Measurements from ENCODE around the gene RNF103.
"Not testable (repeated sequence)": the region's sequence is repeated elsewhere in the genome, so short reads cannot be mapped to it uniquely, and the experiment has no call there.

Gene RNF103, protein sequence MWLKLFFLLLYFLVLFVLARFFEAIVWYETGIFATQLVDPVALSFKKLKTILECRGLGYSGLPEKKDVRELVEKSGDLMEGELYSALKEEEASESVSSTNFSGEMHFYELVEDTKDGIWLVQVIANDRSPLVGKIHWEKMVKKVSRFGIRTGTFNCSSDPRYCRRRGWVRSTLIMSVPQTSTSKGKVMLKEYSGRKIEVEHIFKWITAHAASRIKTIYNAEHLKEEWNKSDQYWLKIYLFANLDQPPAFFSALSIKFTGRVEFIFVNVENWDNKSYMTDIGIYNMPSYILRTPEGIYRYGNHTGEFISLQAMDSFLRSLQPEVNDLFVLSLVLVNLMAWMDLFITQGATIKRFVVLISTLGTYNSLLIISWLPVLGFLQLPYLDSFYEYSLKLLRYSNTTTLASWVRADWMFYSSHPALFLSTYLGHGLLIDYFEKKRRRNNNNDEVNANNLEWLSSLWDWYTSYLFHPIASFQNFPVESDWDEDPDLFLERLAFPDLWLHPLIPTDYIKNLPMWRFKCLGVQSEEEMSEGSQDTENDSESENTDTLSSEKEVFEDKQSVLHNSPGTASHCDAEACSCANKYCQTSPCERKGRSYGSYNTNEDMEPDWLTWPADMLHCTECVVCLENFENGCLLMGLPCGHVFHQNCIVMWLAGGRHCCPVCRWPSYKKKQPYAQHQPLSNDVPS

DNA sequence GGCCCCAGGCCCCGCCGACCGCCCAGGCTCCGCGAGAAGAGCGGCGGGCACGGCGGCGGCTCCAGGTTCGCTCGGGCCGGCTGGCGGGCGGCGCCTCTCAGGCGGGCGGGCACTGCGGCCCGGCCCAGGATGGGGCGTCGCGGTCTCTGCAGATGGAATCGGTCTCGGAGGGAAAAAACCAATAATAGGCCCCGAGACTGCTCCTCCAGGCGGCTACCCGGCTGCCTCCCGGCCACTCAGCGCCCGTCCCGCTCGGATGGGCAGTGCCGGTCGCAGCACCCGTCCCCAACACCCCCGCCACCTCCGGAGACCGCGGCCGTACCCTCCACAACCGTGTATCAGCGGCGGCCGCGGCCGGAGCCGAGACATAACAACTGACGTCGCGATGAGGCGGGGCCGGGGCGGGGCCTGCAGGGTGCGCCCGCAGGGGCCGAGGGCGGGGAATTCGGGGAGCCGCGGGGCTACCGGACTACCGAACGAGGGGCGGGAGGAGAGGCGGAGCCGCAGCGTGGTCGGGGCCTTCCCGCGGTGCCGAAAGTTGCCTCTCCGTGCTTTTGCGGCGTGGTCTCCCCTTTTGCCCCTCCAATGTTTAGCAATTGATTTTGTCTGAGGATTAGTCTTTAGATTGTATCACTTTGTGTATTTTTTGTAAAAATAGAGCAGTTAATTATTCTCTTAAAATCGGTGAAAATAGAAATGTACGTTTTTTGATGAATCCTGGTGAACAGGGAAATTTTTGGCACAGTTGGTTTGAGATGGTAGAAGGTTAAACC is at the start of gene RNF103:
TSS of gene RNF103 (minus strand) at position 372 of the 773 bp plus-strand sequence. CDS start 979 bp downstream, outside the sequence.
- no peak for FAIRE-seq

DNA sequence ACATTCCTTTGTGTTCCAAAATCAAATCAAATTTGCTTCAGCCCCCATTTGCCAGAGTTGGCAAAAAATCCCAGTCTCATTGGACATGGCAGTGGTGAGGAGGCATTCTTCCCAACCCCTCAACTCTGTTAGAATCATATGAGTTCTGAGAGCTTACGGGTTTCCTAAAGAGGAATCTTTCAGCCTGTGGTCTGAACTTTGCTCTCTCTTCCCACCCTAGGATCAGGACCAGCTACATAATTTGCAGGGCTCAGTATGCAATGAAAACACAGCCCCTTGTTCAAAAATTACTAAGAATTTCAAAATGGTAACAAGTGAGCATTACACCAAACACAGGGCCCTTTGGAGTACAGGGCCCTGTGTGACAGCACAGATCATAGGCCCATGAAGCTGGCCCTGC is 49.3 kb upstream of the RNF103 start:
- DNase-seq (ENCODE audit: low spot score) = no peak
- FAIRE-seq = no peak

More for the DNA sequence above, at the start of gene RNF103:
- DNase-seq (ENCODE audit: low spot score) = peak; percentile 72

DNA sequence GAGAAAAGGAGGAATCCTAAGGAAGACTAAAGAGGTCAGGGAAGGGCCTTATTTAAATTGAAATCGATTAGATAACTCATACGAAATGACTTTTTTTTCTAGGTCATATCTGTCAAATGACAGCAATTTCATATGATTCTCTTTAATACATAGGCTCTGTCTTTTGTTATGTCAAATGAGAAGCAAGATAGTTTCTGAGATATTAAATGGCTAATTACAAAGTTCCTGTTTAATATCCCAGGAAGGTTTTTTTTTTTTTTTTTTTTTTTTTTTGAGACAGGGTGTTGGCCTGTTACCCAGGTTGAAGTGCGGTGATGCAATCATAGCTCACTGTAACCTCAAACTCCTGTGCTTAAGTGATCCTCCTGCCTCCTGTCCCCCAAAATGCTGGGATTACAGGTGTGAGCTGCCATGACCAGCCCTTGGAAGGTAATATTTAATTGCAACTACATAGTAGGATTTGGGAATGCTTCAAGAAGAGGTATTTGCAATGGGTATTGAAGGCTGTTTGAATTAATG is 48.4 kb upstream of the RNF103 start:
- DNase-seq (ENCODE audit: low spot score) = no peak
- FAIRE-seq = no peak

DNA sequence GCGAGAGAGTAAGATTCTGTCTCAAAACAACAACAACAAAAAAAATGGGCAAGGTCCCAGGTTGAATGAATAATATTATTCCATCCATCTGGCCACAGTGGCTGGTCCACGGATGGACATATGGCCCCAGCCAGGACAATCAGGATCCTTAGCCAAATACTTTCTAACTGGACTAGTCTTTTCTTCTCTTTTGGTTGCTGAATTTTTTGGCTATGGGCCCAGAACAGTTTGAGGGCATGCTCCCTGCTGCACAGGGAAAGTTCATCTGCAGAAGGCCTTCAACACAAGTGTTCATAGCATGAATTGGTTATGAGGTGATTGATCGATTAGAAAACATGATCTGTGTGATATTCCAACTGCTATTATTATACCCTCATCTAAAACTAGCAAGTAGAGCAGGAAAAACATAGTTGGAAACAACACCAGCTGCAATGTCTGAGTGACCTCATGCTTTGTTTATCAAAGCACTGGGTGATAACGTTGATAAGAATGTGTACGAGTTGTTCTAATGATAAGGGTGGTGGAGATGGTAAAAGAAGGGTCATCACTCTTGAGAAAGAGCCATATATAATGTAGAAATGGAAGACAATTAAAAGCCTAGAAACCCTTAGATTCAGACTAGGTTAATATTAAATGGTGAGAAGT is 47.8 kb upstream of the RNF103 start:
- no peak for FAIRE-seq

DNA sequence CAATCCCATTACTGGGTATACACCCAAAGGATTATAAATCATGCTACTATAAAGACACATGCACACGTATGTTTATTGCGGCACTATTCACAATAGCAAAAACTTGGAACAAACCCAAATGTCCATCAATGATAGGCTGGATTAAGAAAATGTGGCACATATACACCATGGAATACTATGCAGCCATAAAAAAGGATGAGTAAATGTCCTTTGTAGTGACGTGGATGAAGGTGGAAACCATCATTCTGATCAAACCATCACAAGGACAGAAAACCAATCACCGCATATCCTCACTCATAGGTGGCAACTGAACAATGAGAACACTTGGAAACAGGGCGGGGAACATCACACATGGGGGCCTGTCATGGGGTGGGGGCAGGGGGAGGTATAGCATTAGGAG is 45.7 kb upstream of the RNF103 start:
- not testable (repeated sequence) for FAIRE-seq; DNase-seq (ENCODE audit: low spot score)

More for the DNA sequence above, 47.8 kb upstream of the RNF103 start:
- DNase-seq (ENCODE audit: low spot score) = no peak

DNA sequence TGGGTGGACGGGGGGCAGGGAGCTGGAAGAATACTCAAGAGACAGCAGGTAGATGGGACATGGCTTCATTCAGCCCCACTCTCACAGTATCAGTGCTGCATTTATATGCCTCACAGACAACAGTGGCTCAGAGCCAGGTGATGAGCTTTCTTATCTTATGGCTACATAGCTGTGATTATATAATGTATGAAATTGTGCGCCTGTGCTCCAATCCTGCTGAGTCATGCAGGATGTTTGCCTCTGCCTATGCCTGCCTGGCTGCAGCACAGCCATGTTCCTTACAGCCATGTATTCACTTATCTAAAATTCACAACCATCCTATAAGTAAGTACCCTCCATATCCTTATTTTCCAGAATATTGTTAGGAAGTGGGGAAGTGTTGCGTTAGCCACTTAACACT is 37.7 kb upstream of the RNF103 start:
- DNase-seq (ENCODE audit: low spot score) = no peak
- FAIRE-seq = no peak

DNA sequence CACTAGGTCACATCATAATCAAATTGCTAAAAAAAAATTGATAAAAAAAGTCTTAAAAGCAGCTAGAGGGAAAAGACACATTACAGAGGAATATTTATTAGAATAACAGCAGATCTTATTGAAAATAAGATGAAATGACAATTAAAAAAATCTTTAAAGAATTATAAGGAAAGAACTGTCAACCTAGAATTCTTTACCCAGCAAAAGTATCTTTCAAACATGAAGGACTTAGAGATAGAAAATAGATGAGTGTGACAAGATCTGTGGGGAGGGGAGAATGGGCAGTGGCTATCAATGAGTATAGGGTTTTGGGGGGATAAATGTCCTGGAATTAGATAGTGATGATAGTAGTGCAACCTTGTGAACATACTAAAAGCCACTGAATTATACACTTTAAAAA is 26.5 kb upstream of the RNF103 start:
- no peak for FAIRE-seq
- no peak for DNase-seq (ENCODE audit: low spot score)

DNA sequence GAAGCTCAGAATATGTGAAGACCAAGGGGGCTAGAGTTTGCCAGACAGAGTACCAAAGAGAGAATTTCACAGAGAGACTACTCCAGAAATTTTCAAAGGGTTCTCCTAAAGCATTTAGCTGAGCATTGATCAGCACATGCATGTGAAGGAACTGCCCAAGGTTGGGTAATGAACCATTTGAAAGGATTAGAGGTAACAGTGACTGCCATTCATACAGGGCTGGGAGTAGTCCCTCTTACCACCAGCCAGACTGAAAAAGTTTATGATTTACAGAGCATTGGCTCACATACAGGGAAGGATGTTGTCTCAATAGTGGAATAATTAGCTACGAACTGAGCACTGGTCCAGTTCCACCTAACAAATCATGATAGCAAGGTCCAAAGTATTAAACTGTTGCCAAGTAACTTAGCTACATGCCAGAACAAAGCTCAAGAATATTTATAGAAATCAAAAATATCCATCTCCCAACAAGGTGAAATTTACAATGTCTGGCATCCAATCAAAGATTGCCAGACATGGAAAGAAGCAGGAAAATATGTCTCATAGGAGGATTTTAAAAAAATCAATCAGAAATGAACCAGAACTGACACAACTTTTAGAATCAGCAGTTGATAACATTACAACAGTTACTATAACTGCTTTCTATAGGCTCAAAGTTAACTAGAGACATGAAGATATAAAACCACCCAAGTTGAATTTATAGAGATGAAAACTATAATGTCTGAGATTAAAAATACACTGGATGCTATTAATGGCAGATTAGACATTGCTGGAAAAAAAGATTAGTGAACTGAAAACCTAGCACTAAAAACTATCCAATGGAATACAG is 25.7 kb upstream of the RNF103 start:
- FAIRE-seq (no peak), DNase-seq (ENCODE audit: low spot score) (no peak)

DNA sequence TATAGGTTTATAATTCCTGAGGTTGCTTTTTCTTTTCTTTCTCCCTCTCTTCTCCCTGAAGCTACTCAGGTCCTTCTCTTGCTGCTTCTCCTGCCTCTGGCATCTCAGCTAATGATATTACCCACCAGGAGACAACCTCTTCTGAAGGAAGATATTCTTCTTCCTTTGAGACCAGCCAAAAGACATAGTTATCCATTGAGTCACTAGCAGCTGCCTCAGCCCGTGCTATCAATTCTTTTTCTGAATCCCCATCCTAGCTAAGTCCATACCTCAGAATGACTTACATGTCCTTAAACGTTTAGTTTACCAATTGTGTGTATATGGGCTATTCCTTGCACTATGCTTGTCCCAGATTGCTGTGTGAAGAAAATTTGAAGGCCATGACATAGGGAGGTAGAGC is 25.0 kb upstream of the RNF103 start:
- DNase-seq (ENCODE audit: low spot score) = no peak
- FAIRE-seq = no peak

DNA sequence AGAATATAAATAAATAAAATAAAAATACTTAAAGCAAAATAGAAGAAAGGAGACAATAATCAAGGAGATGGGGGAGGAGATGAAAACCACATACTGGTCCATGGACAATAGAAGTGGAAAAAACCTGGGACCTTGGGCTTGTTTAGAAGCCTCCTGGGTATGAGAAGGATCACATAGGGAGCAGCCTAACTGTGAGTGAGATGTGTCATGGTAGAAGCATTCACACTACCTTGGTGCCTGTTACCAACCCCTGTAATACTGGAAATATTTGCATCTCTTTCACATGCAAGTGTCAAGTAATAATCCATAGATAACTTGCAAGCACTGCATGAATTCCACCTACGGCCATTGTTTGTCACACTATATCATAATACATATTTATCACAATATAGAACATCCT is 23.2 kb upstream of the RNF103 start:
- DNase-seq (ENCODE audit: low spot score) (no peak), FAIRE-seq (no peak)

DNA sequence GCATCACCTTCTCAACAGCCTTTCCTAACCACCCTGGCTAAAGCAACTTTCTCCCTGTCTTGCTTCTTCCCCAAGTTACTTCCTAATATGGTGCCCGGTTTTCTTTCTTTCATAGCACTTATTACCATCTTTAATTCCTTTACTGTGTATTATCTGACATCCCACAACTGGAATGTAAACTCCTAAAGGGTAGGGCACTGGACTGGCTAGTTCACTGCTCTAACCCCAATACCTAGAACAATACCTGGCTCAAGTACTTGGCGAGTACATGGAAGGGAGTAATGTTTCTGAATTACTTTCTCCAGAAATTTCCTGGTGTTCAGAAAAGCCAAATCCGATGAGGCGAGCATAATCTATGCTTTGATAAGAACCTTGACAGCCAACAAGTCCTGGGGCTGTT is 22.7 kb upstream of the RNF103 start:
- FAIRE-seq = no peak
- no peak for DNase-seq (ENCODE audit: low spot score)

DNA sequence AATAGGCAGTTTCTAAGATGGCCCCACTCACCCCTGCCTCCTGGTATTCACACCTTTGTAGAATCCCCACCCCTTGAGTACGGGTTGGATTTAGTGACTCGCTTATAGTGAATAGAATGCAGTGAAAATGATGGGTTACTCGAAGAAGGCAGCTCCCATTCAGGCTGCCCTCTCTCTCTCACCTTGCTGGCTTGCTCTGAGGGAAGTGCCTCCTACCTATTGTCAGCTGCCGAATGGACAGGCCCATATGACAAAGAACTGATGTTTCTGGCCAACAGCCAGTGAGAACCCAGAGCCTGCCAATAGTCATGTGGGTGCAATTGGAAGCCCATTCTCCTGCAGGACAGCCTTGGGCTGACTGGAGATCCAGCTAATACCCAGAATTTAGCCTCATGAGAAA is 22.1 kb upstream of the RNF103 start:
- FAIRE-seq (no peak), DNase-seq (ENCODE audit: low spot score) (no peak)

DNA sequence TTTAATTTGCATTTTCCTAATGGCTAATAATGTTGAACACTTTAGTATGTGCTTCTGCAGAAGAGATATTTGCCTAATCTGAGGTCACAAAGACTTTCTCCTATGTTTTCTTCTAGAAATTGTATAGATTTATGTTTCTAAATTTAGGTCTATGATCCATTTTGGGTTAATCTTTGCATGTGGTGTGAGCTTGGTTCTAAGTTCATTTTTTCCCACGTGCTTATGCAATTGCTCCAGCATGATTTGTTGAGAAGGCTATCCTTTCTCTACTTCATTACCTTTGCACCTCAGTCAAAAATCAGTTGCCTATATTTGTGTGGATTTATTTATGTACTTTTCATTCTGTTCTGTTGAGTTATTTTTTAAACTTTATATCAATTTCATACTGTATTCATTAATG is 15.0 kb upstream of the RNF103 start:
- FAIRE-seq = no peak
- DNase-seq (ENCODE audit: low spot score) = no peak

DNA sequence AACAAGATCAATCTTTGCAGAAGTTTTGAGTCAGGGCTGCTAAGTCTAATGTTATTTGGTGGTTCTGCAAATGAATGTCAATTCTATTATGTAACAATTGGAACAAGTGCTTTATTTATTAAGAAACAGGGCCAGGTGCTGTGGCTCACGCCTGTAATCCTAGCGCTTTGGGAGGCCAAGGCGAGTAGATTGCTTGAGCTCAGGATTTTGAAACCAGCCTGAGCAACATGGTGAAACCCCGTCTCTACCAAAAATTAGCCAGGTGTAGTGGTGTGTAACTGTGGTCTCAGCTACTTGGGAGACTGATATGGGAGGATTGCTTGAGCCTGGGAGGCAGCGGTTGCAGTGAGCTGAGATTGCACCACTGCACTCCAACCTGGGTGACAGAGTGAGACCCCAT is 13.2 kb upstream of the RNF103 start:
- DNase-seq (ENCODE audit: low spot score) (no peak), FAIRE-seq (no peak)

DNA sequence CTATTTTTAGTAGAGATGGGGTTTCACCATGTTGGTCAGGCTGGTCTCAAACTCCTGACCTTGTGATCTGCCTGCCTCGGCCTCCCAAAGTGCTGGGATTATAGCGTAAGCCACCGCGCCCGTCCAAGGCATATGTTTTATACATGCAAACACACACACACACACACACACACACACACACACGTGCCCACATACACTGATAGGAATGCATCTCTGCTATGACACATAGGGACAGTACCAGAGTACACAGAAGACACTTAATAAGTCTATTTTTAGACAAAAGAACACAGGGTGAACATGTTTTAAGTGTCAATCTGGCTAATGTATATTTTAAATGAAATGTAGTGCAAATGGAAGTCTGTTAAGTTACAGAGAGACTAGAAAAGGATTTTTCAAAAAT is 10.7 kb upstream of the RNF103 start:
- FAIRE-seq (no peak), DNase-seq (ENCODE audit: low spot score) (no peak)

DNA sequence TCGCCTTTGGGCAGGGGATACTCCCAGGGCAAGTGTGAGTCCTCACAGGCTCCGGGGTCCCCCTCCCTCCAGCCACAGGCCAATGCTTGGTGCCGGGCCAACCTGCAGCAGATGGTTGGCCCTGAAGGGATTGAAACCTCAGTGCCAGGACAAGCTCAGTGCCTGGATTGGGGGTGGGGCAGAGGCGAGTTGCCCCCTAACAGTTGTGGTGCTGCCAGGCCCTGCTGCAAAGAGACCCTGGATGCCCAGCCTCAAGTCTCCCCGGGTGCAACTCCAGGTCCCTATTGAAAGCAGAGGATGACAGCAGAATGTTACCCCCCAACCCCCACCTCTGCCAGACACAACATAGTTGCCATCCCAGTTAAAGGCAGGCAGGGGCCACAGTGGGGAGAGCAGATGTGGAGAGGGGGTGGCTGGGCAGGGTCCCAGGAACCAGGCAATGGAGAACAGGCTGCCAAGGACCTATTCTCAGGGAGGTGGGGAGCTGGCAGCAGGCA is 9.5 kb upstream of the RNF103 start:
- FAIRE-seq (no peak), DNase-seq (ENCODE audit: low spot score) (no peak)

DNA sequence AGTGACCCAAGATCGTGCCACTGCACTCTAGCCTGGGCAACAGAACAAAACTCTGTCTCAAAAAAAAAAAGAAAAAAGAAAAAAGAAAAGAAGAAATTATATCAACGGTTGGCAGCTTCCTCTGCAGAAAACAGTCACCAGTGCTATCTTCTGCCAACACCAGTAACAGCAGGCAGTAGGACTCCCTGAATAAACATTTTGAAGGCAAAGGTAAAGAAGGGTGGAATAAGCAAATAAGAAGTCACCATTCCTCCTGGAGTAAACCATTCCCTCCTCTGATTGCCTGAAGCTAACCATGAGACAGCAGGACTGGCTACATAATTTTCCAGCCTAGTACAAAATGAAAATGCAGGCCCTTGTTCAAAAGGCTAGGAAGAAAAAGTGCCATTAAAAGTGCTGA is 9.0 kb upstream of the RNF103 start:
- FAIRE-seq = no peak
- DNase-seq (ENCODE audit: low spot score) = no peak

DNA sequence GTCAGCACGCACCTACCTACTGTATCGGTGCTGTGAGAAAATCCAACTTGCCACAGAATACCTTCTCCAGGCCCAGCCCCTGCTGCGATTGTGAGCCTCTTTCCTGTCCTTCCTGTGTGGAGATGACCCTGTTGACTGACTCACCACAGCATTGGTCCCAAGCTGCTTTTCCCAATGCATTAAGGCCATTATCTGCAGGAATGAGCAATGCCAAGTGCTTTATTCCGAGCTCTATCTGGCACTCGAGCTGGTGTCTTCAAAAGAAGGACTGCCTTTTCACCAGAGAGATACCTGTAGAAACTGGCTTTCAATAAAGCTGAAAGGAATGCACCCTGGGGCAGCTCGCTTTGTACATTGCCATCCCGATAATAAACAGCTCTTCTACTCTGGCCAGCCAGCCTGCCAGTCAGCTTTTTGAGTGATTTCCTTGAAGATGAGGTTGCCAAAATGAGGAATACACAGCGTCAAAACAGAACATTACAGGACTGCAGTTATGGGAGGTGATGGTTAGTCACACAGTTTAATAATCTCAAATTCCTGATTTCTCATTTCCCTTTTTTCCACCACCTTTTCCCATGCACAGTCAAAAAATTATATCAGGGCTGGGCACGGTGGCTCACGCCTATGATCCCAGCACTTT is 8.3 kb upstream of the RNF103 start:
- DNase-seq (ENCODE audit: low spot score) (no peak), FAIRE-seq (no peak)

DNA sequence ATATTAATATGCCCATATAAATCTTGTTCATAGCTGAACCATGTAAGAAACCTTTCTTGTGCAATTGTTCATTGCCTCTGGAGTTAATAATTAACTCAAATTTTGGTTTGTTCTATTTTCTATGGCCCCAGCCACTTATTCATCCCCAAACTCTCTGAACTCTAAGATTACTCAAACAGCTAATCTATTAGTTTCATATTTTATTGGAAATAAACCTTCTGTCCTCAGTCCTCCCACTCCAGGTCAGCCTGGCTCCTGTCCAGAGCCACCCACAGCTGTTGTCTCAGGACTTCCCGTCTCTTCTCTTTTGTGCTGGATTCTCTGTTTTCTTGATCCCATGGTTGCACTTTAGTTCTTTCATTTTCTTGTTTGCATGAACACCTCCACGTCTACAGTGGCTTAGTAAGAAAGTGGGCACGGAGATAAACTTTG is 4.4 kb upstream of the RNF103 start:
- FAIRE-seq = no peak
- DNase-seq (ENCODE audit: low spot score) = no peak

DNA sequence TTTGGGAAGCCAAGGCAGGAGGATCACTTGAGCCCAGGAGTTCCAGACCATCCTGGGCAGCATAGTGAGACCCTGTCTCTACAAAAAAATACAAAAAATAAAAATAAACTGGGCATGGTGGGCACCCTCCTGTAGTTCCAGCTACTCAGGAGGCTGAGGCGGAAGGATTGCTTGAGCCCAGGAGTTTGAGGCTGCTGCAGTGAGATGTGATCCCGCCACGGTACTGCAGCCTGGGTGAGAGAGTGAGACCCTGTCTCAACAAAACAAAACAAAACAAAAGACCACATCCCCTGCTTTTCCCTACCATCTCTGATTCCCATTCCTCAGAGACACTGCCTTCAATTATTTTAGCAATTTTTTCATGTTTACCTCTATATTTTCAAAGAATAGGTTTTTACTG is 3.9 kb upstream of the RNF103 start:
- DNase-seq (ENCODE audit: low spot score) = no peak
- FAIRE-seq = no peak

Data from RCC 7860 (cell line).